Measurements from ENCODE around the gene FGGY.

FGGY gene

GRCh38 chr1:59279645-59280044 lies 17.2 kb upstream of the FGGY start:
- Histone ChIP-seq H3K4me3 (replicated peaks; ENCODE audit: low read depth, low read length) (no peak overlapping the region), H3K27me3 (replicated peaks; ENCODE audit: control insufficient read depth, insufficient read depth, low read length) (no peaks in the 10 kb centered on the region), H3K36me3 (ENCODE audit: control insufficient read depth, insufficient read depth, low read length) (no peaks in the 10 kb centered on the region)
- DNase-seq (ENCODE audit: extremely low read depth, insufficient read length), result no peak
- TF ChIP-seq CTCF (IDR thresholded peaks at IDR 0.05; ENCODE audit: insufficient read depth, low read length, poor library complexity, severe bottlenecking), result no peak

- no peak for DNase-seq (ENCODE audit: extremely low read depth, insufficient read length)
- Histone ChIP-seq H3K36me3 (ENCODE audit: control insufficient read depth, insufficient read depth, low read length) (no peaks in the 10 kb centered on the region), H3K4me3 (replicated peaks; ENCODE audit: low read depth, low read length) (no peak overlapping the region), H3K27me3 (replicated peaks; ENCODE audit: control insufficient read depth, insufficient read depth, low read length) (no peaks in the 10 kb centered on the region)
- no peak for TF ChIP-seq CTCF (IDR thresholded peaks at IDR 0.05; ENCODE audit: insufficient read depth, low read length, poor library complexity, severe bottlenecking)
These were observed 13.9 kb upstream of the FGGY start for GRCh38 chr1:59282951-59283350.

- no peaks in the 10 kb centered on the region for H3K36me3 ChIP-seq (ENCODE audit: control insufficient read depth, insufficient read depth, low read length)
- no peaks in the 10 kb centered on the region for H3K27me3 ChIP-seq (replicated peaks; ENCODE audit: control insufficient read depth, insufficient read depth, low read length)
- DNase-seq (ENCODE audit: extremely low read depth, insufficient read length), result no peak
- no peak overlapping the region for H3K4me3 ChIP-seq (replicated peaks; ENCODE audit: low read depth, low read length)
- no peak for TF ChIP-seq CTCF (IDR thresholded peaks at IDR 0.05; ENCODE audit: insufficient read depth, low read length, poor library complexity, severe bottlenecking)
These were observed 11.2 kb upstream of the FGGY start for GRCh38 chr1:59285691-59286090.

- Histone ChIP-seq H3K4me3 (replicated peaks; ENCODE audit: low read depth, low read length) (no peak overlapping the region), H3K36me3 (ENCODE audit: control insufficient read depth, insufficient read depth, low read length) (no peaks in the 10 kb centered on the region), H3K27me3 (replicated peaks; ENCODE audit: control insufficient read depth, insufficient read depth, low read length) (no peaks in the 10 kb centered on the region)
- DNase-seq (ENCODE audit: extremely low read depth, insufficient read length), result no peak
- no peak for TF ChIP-seq CTCF (IDR thresholded peaks at IDR 0.05; ENCODE audit: insufficient read depth, low read length, poor library complexity, severe bottlenecking)
These were observed 8.8 kb upstream of the FGGY start for GRCh38 chr1:59288046-59288445.

GRCh38 chr1:59289570-59289969 lies 7.3 kb upstream of the FGGY start:
- DNase-seq (ENCODE audit: extremely low read depth, insufficient read length), result no peak
- H3K36me3 ChIP-seq (ENCODE audit: control insufficient read depth, insufficient read depth, low read length), result no peaks in the 10 kb centered on the region
- H3K27me3 ChIP-seq (replicated peaks; ENCODE audit: control insufficient read depth, insufficient read depth, low read length), result no peaks in the 10 kb centered on the region
- H3K4me3 ChIP-seq (replicated peaks; ENCODE audit: low read depth, low read length), result no peak overlapping the region
- no peak for TF ChIP-seq CTCF (IDR thresholded peaks at IDR 0.05; ENCODE audit: insufficient read depth, low read length, poor library complexity, severe bottlenecking)

- no peaks in the 10 kb centered on the region for H3K27me3 ChIP-seq (replicated peaks; ENCODE audit: control insufficient read depth, insufficient read depth, low read length)
- H3K4me3 ChIP-seq (replicated peaks; ENCODE audit: low read depth, low read length), result no peak overlapping the region
- no peaks in the 10 kb centered on the region for H3K36me3 ChIP-seq (ENCODE audit: control insufficient read depth, insufficient read depth, low read length)
- TF ChIP-seq CTCF (IDR thresholded peaks at IDR 0.05; ENCODE audit: insufficient read depth, low read length, poor library complexity, severe bottlenecking), result peak; percentile 72
- no peak for DNase-seq (ENCODE audit: extremely low read depth, insufficient read length)
These were observed 6.5 kb upstream of the FGGY start for GRCh38 chr1:59290193-59290949.

All from GM06990 (cell line).